OCI-LY1 (cell line): ENCODE results near the gene SYNDIG1.

Experiments
- CTCF ChIP-seq: fragments of 200-600 bp; sonication (generic), shearing (Covaris generic); IDR thresholded peaks from 2 replicates; pipeline ENCODE4 v1.5.1; 2017; ENCODE audit warnings: mild to moderate bottlenecking, antibody characterized with exemption, low read length, moderate library complexity, mixed read lengths
- EZH2 ChIP-seq: fragments of 200-600 bp; sonication (generic), shearing (Covaris generic); IDR thresholded peaks from 2 replicates; pipeline ENCODE4 v1.8.0; 2017; ENCODE audit warnings: borderline replicate concordance, mixed run types, mild to moderate bottlenecking, antibody characterized with exemption, low read length, moderate library complexity, mixed read lengths

- TF ChIP-seq CTCF (no peak), EZH2 (no peak)
Observed at GRCh38 chr20:24446811-24447210, 22.6 kb upstream of the SYNDIG1 start.
